ENCODE results near the gene TMOD3.
A peak's percentile ranks its signal among the peaks of the same experiment; 100 is the strongest.

Gene TMOD3

DNA sequence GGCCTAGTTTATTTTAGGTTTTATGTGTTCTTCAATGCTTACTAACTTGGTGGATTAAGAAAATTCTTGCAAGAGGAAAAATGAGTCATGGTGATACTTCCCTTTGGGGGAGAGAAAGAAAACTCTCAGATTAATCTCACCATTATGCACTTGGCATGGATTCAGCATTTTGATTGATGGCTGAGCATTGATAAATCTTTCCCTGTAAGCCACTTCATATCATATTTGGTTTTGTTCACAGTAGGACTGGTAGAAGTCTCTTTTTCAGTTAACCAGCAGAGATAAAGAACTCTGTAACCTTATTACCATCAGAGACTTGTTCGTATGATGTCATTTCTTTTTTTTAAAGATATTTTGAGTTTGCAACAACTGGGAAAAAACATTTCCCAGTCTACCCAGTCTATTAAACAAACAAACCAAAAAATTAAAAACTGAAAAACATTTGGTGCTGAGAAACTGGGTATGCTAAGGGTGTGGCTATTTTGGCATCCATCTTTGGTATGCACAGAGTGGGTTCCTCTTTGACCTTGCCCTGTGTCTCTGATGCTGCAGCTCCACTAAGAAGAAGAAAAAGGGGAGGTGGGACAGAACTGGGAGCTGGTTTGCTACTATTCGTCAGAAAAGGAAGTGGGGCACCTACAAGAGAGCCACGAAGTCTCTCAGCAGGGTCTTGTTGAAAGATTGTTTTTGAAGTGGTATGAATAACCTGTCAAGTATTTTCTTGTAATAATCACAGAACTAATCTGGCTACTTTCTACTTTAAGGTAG is 17.2 kb downstream of the TMOD3 start:
- H3K27me3 ChIP-seq (ENCODE audit: control insufficient read depth, insufficient read depth, low read length): no peaks in the 10 kb centered on the region
- no peaks in the 10 kb centered on the region for H3K36me3 ChIP-seq (ENCODE audit: control insufficient read depth, low read depth, low read length)
- no peak overlapping the region for H3K27ac ChIP-seq (ENCODE audit: low read length)
- H3K4me3 ChIP-seq (ENCODE audit: low read length): no peak overlapping the region
- no peaks in the 10 kb centered on the region for H3K9me3 ChIP-seq (ENCODE audit: control insufficient read depth, low read depth, low read length)
- peaks cover 8% of the 10 kb centered on the region for H3K4me1 ChIP-seq (ENCODE audit: control insufficient read depth, low read depth, low read length)
- H3K9ac ChIP-seq (ENCODE audit: low read length): no peak overlapping the region

DNA sequence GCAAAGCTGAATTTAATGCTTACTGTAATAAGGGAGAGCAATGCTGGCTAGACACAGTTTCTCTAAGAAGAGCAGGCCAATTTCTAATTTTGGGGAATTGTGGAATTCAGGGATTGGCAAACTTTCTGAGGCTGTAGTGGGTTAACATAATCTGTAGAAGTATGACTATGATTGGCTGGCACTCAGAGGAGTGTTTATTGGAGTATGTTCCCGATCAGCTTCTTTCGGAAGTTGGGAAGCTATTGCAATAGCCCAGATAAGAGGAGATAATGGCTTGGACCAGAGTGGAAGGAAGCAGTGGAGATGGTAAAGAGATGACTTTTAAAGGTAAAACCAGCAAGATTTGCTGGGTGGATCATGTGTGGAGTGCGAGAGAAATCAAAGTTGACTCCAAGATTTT is 19.4 kb downstream of the TMOD3 start:
- Histone ChIP-seq H3K4me3 (ENCODE audit: low read length) (no peak overlapping the region), H3K27ac (ENCODE audit: low read length) (no peak overlapping the region), H3K9me3 (ENCODE audit: control insufficient read depth, low read depth, low read length) (no peaks in the 10 kb centered on the region), H3K36me3 (ENCODE audit: control insufficient read depth, low read depth, low read length) (no peaks in the 10 kb centered on the region), H3K9ac (ENCODE audit: low read length) (no peak overlapping the region), H3K4me1 (ENCODE audit: control insufficient read depth, low read depth, low read length) (peaks cover 4% of the 10 kb centered on the region), H3K27me3 (ENCODE audit: control insufficient read depth, insufficient read depth, low read length) (no peaks in the 10 kb centered on the region)

DNA sequence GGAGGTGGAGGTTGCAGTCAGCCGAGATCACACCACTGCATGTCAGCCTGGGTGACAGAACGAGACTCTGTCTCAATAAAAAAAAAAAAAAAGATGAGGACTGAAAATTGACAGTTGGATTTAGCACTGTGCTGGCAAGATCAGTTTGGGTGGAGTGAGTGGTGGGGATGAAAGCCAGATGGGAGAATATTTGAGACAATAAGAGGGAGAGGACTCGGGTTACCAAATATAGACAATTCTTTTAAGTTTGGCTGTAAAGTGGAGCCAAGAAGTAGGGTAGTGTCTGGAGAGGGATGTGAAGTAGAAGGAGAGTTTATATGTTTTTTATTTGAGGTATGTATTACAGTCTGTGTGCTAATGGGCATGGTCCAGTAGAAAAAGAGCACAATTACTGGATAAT is 20.4 kb downstream of the TMOD3 start:
- Histone ChIP-seq H3K9me3 (ENCODE audit: control insufficient read depth, low read depth, low read length) (no peaks in the 10 kb centered on the region), H3K4me1 (ENCODE audit: control insufficient read depth, low read depth, low read length) (peaks cover 5% of the 10 kb centered on the region), H3K27me3 (ENCODE audit: control insufficient read depth, insufficient read depth, low read length) (no peaks in the 10 kb centered on the region), H3K27ac (ENCODE audit: low read length) (no peak overlapping the region), H3K36me3 (ENCODE audit: control insufficient read depth, low read depth, low read length) (no peaks in the 10 kb centered on the region), H3K9ac (ENCODE audit: low read length) (no peak overlapping the region), H3K4me3 (ENCODE audit: low read length) (no peak overlapping the region)

DNA sequence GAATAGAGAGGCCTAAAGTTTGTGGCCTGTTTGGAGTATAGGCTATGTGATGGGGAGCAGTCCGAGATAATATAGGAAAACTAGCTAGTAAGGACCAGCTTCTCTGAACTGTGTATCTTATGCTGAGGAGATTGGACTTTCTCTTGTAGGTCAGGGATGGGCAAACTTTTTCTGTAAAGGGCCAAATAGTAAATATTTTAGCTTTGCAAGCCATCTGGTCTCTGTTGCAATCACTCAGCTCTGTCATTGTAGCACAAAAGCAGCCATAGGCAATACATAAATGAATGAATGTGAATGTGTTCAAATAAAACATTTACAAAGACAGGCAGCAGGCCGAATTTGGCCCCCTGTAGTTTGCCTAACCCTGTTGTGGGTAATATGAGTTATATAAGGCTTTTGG is 24.5 kb downstream of the TMOD3 start:
- Histone ChIP-seq H3K4me1 (ENCODE audit: control insufficient read depth, low read depth, low read length) (peaks cover 30% of the 10 kb centered on the region), H3K9me3 (ENCODE audit: control insufficient read depth, low read depth, low read length) (no peaks in the 10 kb centered on the region), H3K4me3 (ENCODE audit: low read length) (no peak overlapping the region), H3K9ac (ENCODE audit: low read length) (no peak overlapping the region), H3K36me3 (ENCODE audit: control insufficient read depth, low read depth, low read length) (no peaks in the 10 kb centered on the region), H3K27ac (ENCODE audit: low read length) (no peak overlapping the region), H3K27me3 (ENCODE audit: control insufficient read depth, insufficient read depth, low read length) (no peaks in the 10 kb centered on the region)

DNA sequence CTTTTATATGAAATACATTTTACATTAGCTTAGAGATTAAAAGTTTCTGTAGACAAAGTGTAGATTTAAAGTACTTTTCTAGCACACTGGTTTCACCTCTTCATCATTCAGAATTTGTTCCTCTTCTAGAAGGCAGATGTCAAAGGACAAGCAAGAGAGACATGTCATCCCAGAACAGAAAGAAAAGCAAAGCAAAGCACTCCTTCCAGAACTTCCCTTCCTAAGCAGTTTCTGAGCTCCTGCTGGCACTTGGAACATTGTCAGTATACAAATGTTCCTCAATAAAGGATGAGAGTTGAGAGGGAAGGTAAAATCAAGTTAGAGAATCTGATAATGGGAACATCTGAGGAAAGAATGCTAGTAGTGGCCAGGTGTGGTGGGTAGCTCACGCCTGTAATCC is 26.2 kb downstream of the TMOD3 start:
- no peaks in the 10 kb centered on the region for H3K9me3 ChIP-seq (ENCODE audit: control insufficient read depth, low read depth, low read length)
- no peak overlapping the region for H3K27ac ChIP-seq (ENCODE audit: low read length)
- H3K36me3 ChIP-seq (ENCODE audit: control insufficient read depth, low read depth, low read length): no peaks in the 10 kb centered on the region
- no peak overlapping the region for H3K4me3 ChIP-seq (ENCODE audit: low read length)
- no peak overlapping the region for H3K9ac ChIP-seq (ENCODE audit: low read length)
- H3K27me3 ChIP-seq (ENCODE audit: control insufficient read depth, insufficient read depth, low read length): no peaks in the 10 kb centered on the region
- peaks cover 30% of the 10 kb centered on the region for H3K4me1 ChIP-seq (ENCODE audit: control insufficient read depth, low read depth, low read length)

DNA sequence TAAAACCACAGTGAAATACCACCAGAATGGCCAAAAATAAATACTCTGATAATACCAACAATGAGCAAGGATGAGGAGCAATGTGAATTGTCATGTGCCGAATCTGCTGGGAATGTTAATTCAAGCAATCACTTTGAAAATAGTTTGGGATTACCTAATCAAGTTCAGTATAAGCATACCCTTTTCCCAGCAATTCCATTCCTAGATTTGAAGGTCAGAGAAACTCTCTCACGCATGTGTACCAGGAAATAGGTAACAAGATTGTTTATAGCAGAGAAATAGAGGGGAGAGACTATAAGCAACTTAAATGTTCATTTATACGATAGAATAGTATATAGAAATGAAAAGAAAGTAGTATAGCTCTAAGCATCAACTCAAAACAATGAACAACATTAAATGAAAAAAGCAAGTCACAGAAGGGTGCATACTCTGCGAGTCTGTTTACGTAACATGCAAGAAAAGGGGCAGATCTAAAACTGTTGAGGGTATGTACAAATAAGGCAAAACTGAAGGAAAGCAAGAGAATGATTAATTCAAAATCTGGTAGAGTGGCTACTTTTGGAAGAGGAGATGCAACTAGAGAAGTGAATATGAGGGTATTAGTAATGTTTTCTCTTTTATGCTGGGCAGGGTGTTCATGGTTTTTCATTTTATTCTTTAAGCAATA is 27.4 kb downstream of the TMOD3 start:
- H3K4me3 ChIP-seq (ENCODE audit: low read length): no peak overlapping the region
- H3K4me1 ChIP-seq (ENCODE audit: control insufficient read depth, low read depth, low read length): peaks cover 30% of the 10 kb centered on the region
- H3K36me3 ChIP-seq (ENCODE audit: control insufficient read depth, low read depth, low read length): no peaks in the 10 kb centered on the region
- no peak overlapping the region for H3K27ac ChIP-seq (ENCODE audit: low read length)
- H3K9me3 ChIP-seq (ENCODE audit: control insufficient read depth, low read depth, low read length): no peaks in the 10 kb centered on the region
- no peaks in the 10 kb centered on the region for H3K27me3 ChIP-seq (ENCODE audit: control insufficient read depth, insufficient read depth, low read length)
- H3K9ac ChIP-seq (ENCODE audit: low read length): no peak overlapping the region

DNA sequence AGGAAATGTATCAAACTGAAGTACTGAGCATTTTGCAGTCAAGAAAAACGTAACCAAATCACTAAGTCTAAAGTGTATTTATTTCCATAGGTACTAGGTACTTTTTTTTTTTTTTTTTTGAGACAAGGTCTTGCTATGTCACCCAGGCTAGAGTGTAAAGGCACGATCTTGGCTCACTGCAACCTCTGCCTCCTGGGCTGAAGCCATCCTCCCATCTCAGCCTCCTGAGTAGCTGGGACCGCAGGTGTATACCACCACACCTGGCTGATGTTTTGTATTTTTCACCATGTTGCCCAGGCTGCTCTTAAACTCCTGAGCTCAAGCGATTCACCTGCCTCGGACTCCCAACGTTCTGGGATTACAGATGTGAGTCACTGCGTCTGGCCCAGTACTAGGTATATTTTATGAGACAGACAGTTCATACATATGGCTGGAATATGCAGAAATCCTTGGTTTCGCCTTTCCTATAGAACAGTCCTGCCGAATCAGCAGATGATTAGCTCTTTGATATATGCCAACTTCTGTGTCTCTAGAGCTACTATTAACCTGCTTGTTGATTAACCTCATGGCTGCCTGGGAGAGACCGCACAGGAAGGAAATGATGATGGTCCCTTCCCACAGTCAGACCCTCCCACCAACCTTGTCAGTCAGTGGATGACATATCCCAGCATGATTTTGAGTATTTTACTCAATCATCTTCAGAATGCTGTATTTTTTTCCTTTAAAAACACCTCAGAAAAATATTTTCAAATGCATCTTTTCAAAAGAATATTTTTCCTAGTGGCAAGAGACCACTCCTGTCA is 32.3 kb downstream of the TMOD3 start:
- Histone ChIP-seq H3K27me3 (ENCODE audit: control insufficient read depth, insufficient read depth, low read length) (no peaks in the 10 kb centered on the region), H3K36me3 (ENCODE audit: control insufficient read depth, low read depth, low read length) (peaks cover 6% of the 10 kb centered on the region), H3K9me3 (ENCODE audit: control insufficient read depth, low read depth, low read length) (no peaks in the 10 kb centered on the region), H3K27ac (ENCODE audit: low read length) (no peak overlapping the region), H3K4me1 (ENCODE audit: control insufficient read depth, low read depth, low read length) (peaks cover 24% of the 10 kb centered on the region), H3K9ac (ENCODE audit: low read length) (no peak overlapping the region), H3K4me3 (ENCODE audit: low read length) (no peak overlapping the region)

DNA sequence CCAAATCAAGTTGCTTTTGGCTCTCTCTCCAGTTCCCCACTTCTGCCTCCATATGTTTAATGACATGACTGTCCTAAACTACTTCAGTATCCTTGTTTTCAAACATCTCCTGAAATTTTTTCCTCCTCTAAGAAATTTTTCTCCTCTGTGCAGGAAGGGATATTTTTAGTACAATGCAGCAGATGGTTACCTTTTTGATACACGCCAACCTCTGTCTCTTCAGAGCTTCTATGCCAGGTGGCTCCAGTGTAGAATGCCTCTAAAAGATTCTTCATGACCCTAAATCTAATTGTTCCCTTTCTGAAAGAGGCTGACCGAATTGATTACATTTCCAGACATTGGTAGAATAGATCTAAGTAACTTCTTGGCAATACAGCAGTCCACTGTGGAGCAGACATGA is 33.7 kb downstream of the TMOD3 start:
- no peak overlapping the region for H3K27ac ChIP-seq (ENCODE audit: low read length)
- no peaks in the 10 kb centered on the region for H3K27me3 ChIP-seq (ENCODE audit: control insufficient read depth, insufficient read depth, low read length)
- peaks cover 11% of the 10 kb centered on the region for H3K36me3 ChIP-seq (ENCODE audit: control insufficient read depth, low read depth, low read length)
- H3K4me3 ChIP-seq (ENCODE audit: low read length): no peak overlapping the region
- H3K9ac ChIP-seq (ENCODE audit: low read length): no peak overlapping the region
- H3K9me3 ChIP-seq (ENCODE audit: control insufficient read depth, low read depth, low read length): no peaks in the 10 kb centered on the region
- peaks cover 18% of the 10 kb centered on the region for H3K4me1 ChIP-seq (ENCODE audit: control insufficient read depth, low read depth, low read length)

DNA sequence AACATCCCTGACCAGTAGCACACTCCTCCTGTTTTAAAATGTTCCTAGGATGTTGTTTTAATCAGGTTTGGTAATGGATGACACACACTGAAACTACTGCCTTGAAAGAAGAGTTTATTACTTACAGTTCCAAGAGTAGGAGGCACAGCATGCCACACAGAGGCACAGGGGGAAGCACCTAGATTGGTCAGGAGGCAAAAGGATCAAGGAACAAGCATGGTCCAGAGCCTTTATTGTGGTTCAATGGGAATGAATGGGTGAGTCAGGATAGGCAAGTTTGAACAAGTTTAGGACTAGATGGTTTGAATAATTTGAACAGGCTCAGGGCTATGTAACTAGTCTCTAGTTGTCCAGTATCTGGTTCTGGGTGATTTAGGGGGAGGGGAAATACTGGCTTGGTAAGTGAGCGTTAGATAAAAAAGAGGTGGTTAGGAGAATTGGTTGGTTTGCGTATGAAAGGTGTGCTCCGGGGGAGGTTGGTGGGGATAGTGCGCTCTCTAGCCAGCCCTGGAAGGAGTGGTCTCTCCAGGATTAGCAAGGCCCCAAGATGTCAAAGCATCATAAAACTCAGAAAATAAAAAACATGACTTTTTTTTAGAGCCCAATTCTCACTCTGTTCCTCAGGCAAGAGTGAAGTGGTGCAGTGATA is 35.1 kb downstream of the TMOD3 start:
- H3K27ac ChIP-seq (ENCODE audit: low read length): peak overlapping the region; percentile 49
- H3K4me1 ChIP-seq (ENCODE audit: control insufficient read depth, low read depth, low read length): peaks cover 18% of the 10 kb centered on the region

DNA sequence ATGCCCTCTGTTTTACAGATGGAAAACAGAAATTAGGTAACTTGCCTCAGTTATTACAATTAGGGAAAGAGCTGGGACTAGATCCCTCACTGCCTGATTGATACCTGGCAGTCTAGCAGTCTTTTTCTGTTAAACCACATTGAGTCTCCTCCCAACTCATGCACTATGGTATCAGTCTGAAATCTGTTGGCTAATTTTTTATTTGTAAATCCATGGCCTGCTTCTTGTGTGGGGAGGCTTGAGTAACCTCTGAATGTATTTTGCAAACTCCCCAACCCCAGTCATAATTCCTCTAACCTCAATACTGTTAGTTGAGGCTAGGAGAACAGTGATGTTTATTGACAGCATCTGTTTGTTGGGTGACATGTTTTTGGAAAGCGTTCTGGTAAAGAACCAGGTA is 35.9 kb downstream of the TMOD3 start:
- Histone ChIP-seq H3K27me3 (ENCODE audit: control insufficient read depth, insufficient read depth, low read length) (no peaks in the 10 kb centered on the region), H3K36me3 (ENCODE audit: control insufficient read depth, low read depth, low read length) (peaks cover 11% of the 10 kb centered on the region), H3K4me3 (ENCODE audit: low read length) (no peak overlapping the region), H3K4me1 (ENCODE audit: control insufficient read depth, low read depth, low read length) (peaks cover 18% of the 10 kb centered on the region), H3K9me3 (ENCODE audit: control insufficient read depth, low read depth, low read length) (no peaks in the 10 kb centered on the region), H3K27ac (ENCODE audit: low read length) (no peak overlapping the region), H3K9ac (ENCODE audit: low read length) (no peak overlapping the region)

More for the DNA sequence above, 35.1 kb downstream of the TMOD3 start:
- no peaks in the 10 kb centered on the region for H3K27me3 ChIP-seq (ENCODE audit: control insufficient read depth, insufficient read depth, low read length)
- peak overlapping the region; percentile 16 for H3K4me3 ChIP-seq (ENCODE audit: low read length)
- no peak overlapping the region for H3K9ac ChIP-seq (ENCODE audit: low read length)
- no peaks in the 10 kb centered on the region for H3K9me3 ChIP-seq (ENCODE audit: control insufficient read depth, low read depth, low read length)
- H3K36me3 ChIP-seq (ENCODE audit: control insufficient read depth, low read depth, low read length): peaks cover 11% of the 10 kb centered on the region

DNA sequence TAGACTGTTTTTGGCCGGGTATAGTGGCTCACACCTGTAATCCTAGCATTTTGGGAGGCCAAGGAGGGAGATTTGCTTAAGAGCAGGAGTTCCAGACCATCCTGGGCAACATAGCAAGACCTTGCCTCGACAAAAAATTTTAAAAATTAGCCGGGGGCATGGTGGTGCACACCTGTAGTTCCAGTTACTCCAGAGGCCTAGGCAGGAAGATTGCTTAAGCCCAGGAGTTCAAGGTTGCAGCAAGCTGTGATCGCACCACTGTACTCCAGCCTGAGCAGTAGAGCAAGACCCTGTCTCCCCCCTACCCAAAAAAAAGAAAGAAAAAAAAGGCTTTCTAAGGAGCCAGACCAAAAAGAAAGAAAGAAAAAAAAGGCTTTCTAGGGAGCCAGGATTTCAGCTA is 36.7 kb downstream of the TMOD3 start:
- Histone ChIP-seq H3K27me3 (ENCODE audit: control insufficient read depth, insufficient read depth, low read length) (no peaks in the 10 kb centered on the region), H3K9ac (ENCODE audit: low read length) (no peak overlapping the region), H3K36me3 (ENCODE audit: control insufficient read depth, low read depth, low read length) (peaks cover 11% of the 10 kb centered on the region), H3K4me3 (ENCODE audit: low read length) (no peak overlapping the region), H3K27ac (ENCODE audit: low read length) (no peak overlapping the region), H3K4me1 (ENCODE audit: control insufficient read depth, low read depth, low read length) (peaks cover 18% of the 10 kb centered on the region), H3K9me3 (ENCODE audit: control insufficient read depth, low read depth, low read length) (no peaks in the 10 kb centered on the region)
